Smooth muscle cell (in vitro differentiated cells): ENCODE data around the gene PRKD1. TPM values are rescaled to one million over a fixed set of nuclear protein-coding genes. Genes with fewer than 3 reads are reported as not detected.

Experiments used
- DNase-seq: peaks from one replicate; lab custom pipeline; 2025; ENCODE audit not compliant: unreplicated experiment; lab: John Stamatoyannopoulos, UW
- H2AFZ ChIP-seq: fragments of 200-600 bp; sonication (generic); 2 replicates; pipeline ENCODE4 v1.6.0; 2016; ENCODE audit warnings: antibody characterized with exemption, low read depth, mild to moderate bottlenecking
- H3F3A ChIP-seq: fragments of 200-600 bp; sonication (generic); 2 replicates; pipeline ENCODE4 v1.6.0; 2017; ENCODE audit warnings: antibody characterized with exemption, low read depth
- H3K27ac ChIP-seq: fragments of 200-600 bp; sonication (generic); 2 replicates; pipeline ENCODE4 v1.5.1; 2016; ENCODE audit warnings: low read depth, mild to moderate bottlenecking
- H3K27me3 ChIP-seq: fragments of 200-600 bp; sonication (generic); 2 replicates; pipeline ENCODE4 v1.6.1; 2016; ENCODE audit warnings: low read depth, mild to moderate bottlenecking
- H3K36me3 ChIP-seq: fragments of 200-600 bp; sonication (generic); 2 replicates; pipeline ENCODE4 v1.5.1; 2016; ENCODE audit warnings: low read depth
- H3K4me1 ChIP-seq: fragments of 200-600 bp; sonication (generic); 2 replicates; pipeline ENCODE4 v1.5.1; 2016; ENCODE audit warnings: low read depth
- H3K4me2 ChIP-seq: fragments of 200-600 bp; sonication (generic); 2 replicates; pipeline ENCODE4 v1.6.0; 2016; ENCODE audit warnings: mild to moderate bottlenecking
- H3K4me3 ChIP-seq: fragments of 200-600 bp; sonication (generic); 2 replicates; pipeline ENCODE4 v1.5.1; 2016; ENCODE audit warnings: mild to moderate bottlenecking
- H3K79me2 ChIP-seq: fragments of 200-600 bp; sonication (generic); 2 replicates; pipeline ENCODE4 v1.6.0; 2016; ENCODE audit warnings: low read depth, mild to moderate bottlenecking
- H3K9ac ChIP-seq: fragments of 200-600 bp; sonication (generic); 2 replicates; pipeline ENCODE4 v1.6.0; 2016; ENCODE audit warnings: low read depth
- H3K9me3 ChIP-seq: fragments of 200-600 bp; sonication (generic); replicated peaks from 2 replicates; pipeline ENCODE4 v1.5.1; 2016; ENCODE audit warnings: low read depth
- H4K20me1 ChIP-seq: fragments of 200-600 bp; sonication (generic); 2 replicates; pipeline ENCODE4 v1.6.0; 2016; ENCODE audit warnings: low read depth
- CTCF ChIP-seq: fragments of 200-600 bp; sonication (generic); IDR thresholded peaks from 2 replicates; pipeline ENCODE4 v1.5.1; 2017; ENCODE audit warnings: borderline replicate concordance, mild to moderate bottlenecking, antibody characterized with exemption; ENCODE audit not compliant: insufficient read depth, poor library complexity, severe bottlenecking
- WGBS: methylation state at CpG from one replicate; pipeline ENCODE4 v1.1.7; 2016; ENCODE audit warnings: low lambda C conversion rate; 5-methylcytosine and 5-hydroxymethylcytosine counted together
- polyA plus RNA-seq: library from polyadenylated mRNA; unstranded; fragments of >200 nt; fragmentation: Nextera tagmentation; extraction: Ambion mirVana; gene quantifications from 2 replicates; pipeline ENCODE4 v1.2.1, GENCODE V29; 2016
- total RNA-seq: library from RNA; depleted of rRNA; stranded (reverse); fragments of >200 nt; gene quantifications from 2 replicates; pipeline ENCODE4 v1.2.3, GENCODE V29; 2014

The PRKD1 gene
- total and polyA plus RNA-seq, 2 experiments from 2014 or later: 3.7 to 7.2 TPM

GRCh38 chr14:29724991-29725390, 202.7 kb downstream of the PRKD1 start:
- Histone ChIP-seq H4K20me1 (no peaks in the 10 kb centered on the region), H3K4me2 (no peak overlapping the region), H3K4me1 (no peaks in the 10 kb centered on the region), H3K27ac (no peak overlapping the region), H3K79me2 (no peaks in the 10 kb centered on the region), H2AFZ (no peak overlapping the region), H3K36me3 (no peaks in the 10 kb centered on the region), H3K9me3 (no peaks in the 10 kb centered on the region), H3K9ac (no peak overlapping the region), H3K27me3 (no peaks in the 10 kb centered on the region), H3F3A (no peaks in the 10 kb centered on the region), H3K4me3 (no peak overlapping the region)
- no peak for DNase-seq
- WGBS: 81% methylated on average over 3 of the region's 3 CpGs
- no peak for TF ChIP-seq CTCF

- Histone ChIP-seq H3K4me2 (no peak overlapping the region), H3K9me3 (no peaks in the 10 kb centered on the region), H3K36me3 (no peaks in the 10 kb centered on the region), H3K4me3 (no peak overlapping the region), H3F3A (no peaks in the 10 kb centered on the region), H4K20me1 (no peaks in the 10 kb centered on the region), H2AFZ (no peak overlapping the region), H3K9ac (no peak overlapping the region), H3K79me2 (no peaks in the 10 kb centered on the region), H3K27me3 (no peaks in the 10 kb centered on the region), H3K27ac (no peak overlapping the region), H3K4me1 (no peaks in the 10 kb centered on the region)
- no peak for TF ChIP-seq CTCF
- DNase-seq: no peak
- WGBS: 100% methylated on average over 1 of the region's 1 CpG
Measured at GRCh38 chr14:29722831-29723230, 204.8 kb downstream of the PRKD1 start.

- Histone ChIP-seq H3K4me2 (no peak overlapping the region), H3F3A (no peaks in the 10 kb centered on the region), H2AFZ (no peak overlapping the region), H4K20me1 (no peaks in the 10 kb centered on the region), H3K9ac (no peak overlapping the region), H3K27ac (no peak overlapping the region), H3K4me1 (no peaks in the 10 kb centered on the region), H3K27me3 (no peaks in the 10 kb centered on the region), H3K79me2 (no peaks in the 10 kb centered on the region), H3K36me3 (no peaks in the 10 kb centered on the region), H3K4me3 (no peak overlapping the region), H3K9me3 (no peaks in the 10 kb centered on the region)
- TF ChIP-seq CTCF: no peak
- WGBS: 76% methylated on average over 2 of the region's 2 CpGs
- DNase-seq: no peak
Measured at GRCh38 chr14:29721586-29721985, 206.1 kb downstream of the PRKD1 start.

- Histone ChIP-seq H3K9ac (no peak overlapping the region), H3K4me1 (no peaks in the 10 kb centered on the region), H3F3A (peaks cover 2% of the 10 kb centered on the region), H3K4me3 (no peak overlapping the region), H4K20me1 (no peaks in the 10 kb centered on the region), H3K79me2 (no peaks in the 10 kb centered on the region), H3K9me3 (no peaks in the 10 kb centered on the region), H2AFZ (no peak overlapping the region), H3K27me3 (no peaks in the 10 kb centered on the region), H3K27ac (no peak overlapping the region), H3K4me2 (no peak overlapping the region), H3K36me3 (no peaks in the 10 kb centered on the region)
- no peak for DNase-seq
- no peak for TF ChIP-seq CTCF
- 83% methylated on average over 5 of the region's 5 CpGs for WGBS
Measured at GRCh38 chr14:29717901-29718300, 209.7 kb downstream of the PRKD1 start.
